ENCODE measurements around the gene BOLA3. TPM values are rescaled to one million over a fixed set of nuclear protein-coding genes. Genes with fewer than 3 reads are reported as not detected.

BOLA3 gene
- total RNA-seq, 1 donor from 2014 or later: 27.4 TPM

GRCh38 chr2:74107071-74107470 is 40.6 kb downstream of the BOLA3 start:
- Mint-ChIP-seq H3K27me3 (ENCODE audit: low read depth) (no peaks in the 10 kb centered on the region), H3K9me3 (ENCODE audit: low read depth) (no peaks in the 10 kb centered on the region), H3K27ac (ENCODE audit: unreplicated experiment) (no peak overlapping the region), H3K4me1 (ENCODE audit: low read depth) (no peaks in the 10 kb centered on the region), H3K4me3 (ENCODE audit: unreplicated experiment) (no peak overlapping the region), H3K36me3 (ENCODE audit: low read depth) (peaks cover 6% of the 10 kb centered on the region)
- no peak for TF ChIP-seq CTCF (IDR thresholded peaks at IDR 0.05)
- no peak for DNase-seq (ENCODE audit: low spot score)

- H3K27ac Mint-ChIP-seq (ENCODE audit: unreplicated experiment): no peak overlapping the region
- no peaks in the 10 kb centered on the region for H3K4me1 Mint-ChIP-seq (ENCODE audit: low read depth)
- H3K4me3 Mint-ChIP-seq (ENCODE audit: unreplicated experiment): no peak overlapping the region
- DNase-seq (ENCODE audit: low spot score): no peak
- no peaks in the 10 kb centered on the region for H3K27me3 Mint-ChIP-seq (ENCODE audit: low read depth)
- H3K9me3 Mint-ChIP-seq (ENCODE audit: low read depth): no peaks in the 10 kb centered on the region
- peaks cover 14% of the 10 kb centered on the region for H3K36me3 Mint-ChIP-seq (ENCODE audit: low read depth)
- TF ChIP-seq CTCF (IDR thresholded peaks at IDR 0.05): no peak
Observed at GRCh38 chr2:74105413-74105812, 42.3 kb downstream of the BOLA3 start.

- no peaks in the 10 kb centered on the region for H3K9me3 Mint-ChIP-seq (ENCODE audit: low read depth)
- H3K4me1 Mint-ChIP-seq (ENCODE audit: low read depth): no peaks in the 10 kb centered on the region
- no peaks in the 10 kb centered on the region for H3K27me3 Mint-ChIP-seq (ENCODE audit: low read depth)
- peak; percentile 73 for TF ChIP-seq CTCF (IDR thresholded peaks at IDR 0.05)
- H3K27ac Mint-ChIP-seq (ENCODE audit: unreplicated experiment): no peak overlapping the region
- no peak overlapping the region for H3K4me3 Mint-ChIP-seq (ENCODE audit: unreplicated experiment)
- no peak for DNase-seq (ENCODE audit: low spot score)
- peaks cover 14% of the 10 kb centered on the region for H3K36me3 Mint-ChIP-seq (ENCODE audit: low read depth)
Observed at GRCh38 chr2:74104839-74105238, 42.9 kb downstream of the BOLA3 start.

- DNase-seq (ENCODE audit: low spot score): no peak
- Mint-ChIP-seq H3K27ac (ENCODE audit: unreplicated experiment) (no peak overlapping the region), H3K4me1 (ENCODE audit: low read depth) (no peaks in the 10 kb centered on the region), H3K4me3 (ENCODE audit: unreplicated experiment) (no peak overlapping the region), H3K9me3 (ENCODE audit: low read depth) (no peaks in the 10 kb centered on the region), H3K27me3 (ENCODE audit: low read depth) (no peaks in the 10 kb centered on the region), H3K36me3 (ENCODE audit: low read depth) (peaks cover 19% of the 10 kb centered on the region)
- no peak for TF ChIP-seq CTCF (IDR thresholded peaks at IDR 0.05)
Observed at GRCh38 chr2:74103763-74104162, 43.9 kb downstream of the BOLA3 start.

- no peak for DNase-seq (ENCODE audit: low spot score)
- no peak for TF ChIP-seq CTCF (IDR thresholded peaks at IDR 0.05)
- H3K27ac Mint-ChIP-seq (ENCODE audit: unreplicated experiment): no peak overlapping the region
Observed at GRCh38 chr2:74102516-74102915, 45.2 kb downstream of the BOLA3 start.

More at GRCh38 chr2:74102516-74102915, 45.2 kb downstream of the BOLA3 start:
- Mint-ChIP-seq H3K9me3 (ENCODE audit: low read depth) (no peaks in the 10 kb centered on the region), H3K4me1 (ENCODE audit: low read depth) (no peaks in the 10 kb centered on the region), H3K27me3 (ENCODE audit: low read depth) (no peaks in the 10 kb centered on the region), H3K36me3 (ENCODE audit: low read depth) (peaks cover 19% of the 10 kb centered on the region), H3K4me3 (ENCODE audit: unreplicated experiment) (no peak overlapping the region)
